ENCODE results near the gene IPO4.

- TF ChIP-seq CTCF (conservative IDR thresholded peaks at IDR 0.05; ENCODE audit: low read depth, low read length): no peak
- TF ChIP-seq EZH2 (IDR thresholded peaks at IDR 0.05; ENCODE audit: borderline replicate concordance, low read depth, low read length, poor library complexity, severe bottlenecking): no peak
Observed at GRCh38 chr14:24157331-24157730, 31.3 kb downstream of the IPO4 start.
